Activated CD4-positive, alpha-beta memory T cell treated with anti-CD3 and anti-CD28 coated beads for 36 hours (primary cell): ENCODE data around the gene NKAIN2. TPM values are rescaled to one million over a fixed set of nuclear protein-coding genes. Genes with fewer than 3 reads are reported as not detected.
"Not testable (repeated sequence)": the region's sequence is repeated elsewhere in the genome, so short reads cannot be mapped to it uniquely, and the experiment has no call there.

Experiments used
- CTCF ChIA-PET: fragments of 350-600 bp; sonication (Branson Sonifier 250); formaldehyde crosslinking; loops from one replicate; lab custom pipeline; 2021; ENCODE audit warnings: antibody characterized with exemption, inconsistent platforms; lab: Charles Lee
- POLR2A ChIA-PET: fragments of 350-600 bp; sonication (Branson Sonifier 250); formaldehyde crosslinking; loops from one replicate; lab custom pipeline; 2021; ENCODE audit warnings: antibody characterized with exemption; lab: Charles Lee
- DNase-seq: peaks from one replicate; pipeline ENCODE4 v3.0.0-alpha.2; 2020
- H3K27ac Mint-ChIP-seq: one replicate; pipeline ENCODE4 v1.8.0; 2021; ENCODE audit warnings: mixed read lengths
- H3K27me3 Mint-ChIP-seq: one replicate; pipeline ENCODE4 v1.8.0; 2021; ENCODE audit warnings: mixed read lengths
- H3K36me3 Mint-ChIP-seq: one replicate; pipeline ENCODE4 v1.8.0; 2021; ENCODE audit warnings: mixed read lengths
- H3K4me1 Mint-ChIP-seq: one replicate; pipeline ENCODE4 v1.8.0; 2021; ENCODE audit warnings: low read depth, mixed read lengths
- H3K4me3 Mint-ChIP-seq: one replicate; pipeline ENCODE4 v1.8.0; 2021; ENCODE audit warnings: mild to moderate bottlenecking, mixed read lengths
- H3K9me3 Mint-ChIP-seq: one replicate; pipeline ENCODE4 v1.8.0; 2021; ENCODE audit warnings: mixed read lengths
- intact Hi-C: fragments of 100-400 bp; cut with micrococcal nuclease; formaldehyde crosslinking; loops from one replicate; pipeline ENCODE4 v1.15.1; 2023
- total RNA-seq, 2 experiments: library from RNA; stranded (reverse); gene quantifications; one replicate each; pipeline ENCODE4 v1.2.3, GENCODE V29; 2021

NKAIN2 gene
- total RNA-seq, 2 experiments from 2014 or later, result not detected

DNA sequence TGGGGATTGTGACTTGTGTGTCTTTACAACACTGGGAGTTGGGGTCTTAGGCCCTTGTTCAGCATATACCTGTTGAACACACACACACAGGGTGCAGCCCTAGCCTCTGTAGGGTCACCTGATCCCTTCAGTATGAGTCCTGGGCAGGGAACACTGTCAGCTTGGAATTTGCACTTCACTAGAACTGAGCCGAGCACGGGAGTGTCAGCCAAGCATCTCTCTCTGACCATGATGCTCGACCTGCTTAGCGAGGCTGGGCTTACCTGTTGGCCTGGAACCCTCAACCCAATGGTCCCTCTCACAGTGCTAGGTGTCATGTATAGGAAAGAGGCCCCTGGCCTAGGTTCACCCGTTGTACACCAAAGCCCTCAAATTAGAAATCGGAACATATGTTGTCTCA lies 96.1 kb downstream of the NKAIN2 start:
- H3K9me3 Mint-ChIP-seq, result peaks cover 2% of the 10 kb centered on the region
- no peak for DNase-seq
- H3K4me1 Mint-ChIP-seq, result no peaks in the 10 kb centered on the region
- H3K36me3 Mint-ChIP-seq, result no peaks in the 10 kb centered on the region
- H3K27me3 Mint-ChIP-seq, result no peaks in the 10 kb centered on the region
- ChIA-PET POLR2A (no interaction called here), CTCF (no interaction called here)
- no peak overlapping the region for H3K27ac Mint-ChIP-seq
- intact Hi-C loops, result no loop called here
- no peak overlapping the region for H3K4me3 Mint-ChIP-seq

GRCh38 chr6:123901436-123901835 lies 97.8 kb downstream of the NKAIN2 start:
- DNase-seq, result no peak
- CTCF ChIA-PET, result no interaction called here
- Mint-ChIP-seq H3K27ac (no peak overlapping the region), H3K4me3 (no peak overlapping the region), H3K9me3 (peaks cover 4% of the 10 kb centered on the region), H3K36me3 (no peaks in the 10 kb centered on the region), H3K4me1 (no peaks in the 10 kb centered on the region), H3K27me3 (no peaks in the 10 kb centered on the region)
- POLR2A ChIA-PET, result no interaction called here
- intact Hi-C loops, result no loop called here

GRCh38 chr6:123902738-123903313 lies 99.2 kb downstream of the NKAIN2 start:
- Mint-ChIP-seq H3K4me1 (no peaks in the 10 kb centered on the region), H3K4me3 (no peak overlapping the region), H3K9me3 (peaks cover 4% of the 10 kb centered on the region), H3K36me3 (no peaks in the 10 kb centered on the region), H3K27me3 (no peaks in the 10 kb centered on the region), H3K27ac (no peak overlapping the region)
- ChIA-PET POLR2A (no interaction called here), CTCF (no interaction called here)
- intact Hi-C loops, result no loop called here
- DNase-seq, result no peak

- CTCF ChIA-PET, result no interaction called here
- no peaks in the 10 kb centered on the region for H3K36me3 Mint-ChIP-seq
Measured at GRCh38 chr6:123904228-123904627, 100.6 kb downstream of the NKAIN2 start.

GRCh38 chr6:123908797-123909196 lies 105.1 kb downstream of the NKAIN2 start:
- H3K9me3 Mint-ChIP-seq, result peaks cover 2% of the 10 kb centered on the region
- H3K4me3 Mint-ChIP-seq, result no peak overlapping the region
- intact Hi-C loops, result no loop called here
- POLR2A ChIA-PET, result no interaction called here
- CTCF ChIA-PET, result interaction anchor here (0.7 kb wide), 1 partner anchor 106 kb away, joined by 3 read pairs; no protein-coding TSS in a partner anchor
- H3K4me1 Mint-ChIP-seq, result no peaks in the 10 kb centered on the region
- H3K27ac Mint-ChIP-seq, result no peak overlapping the region
- no peak for DNase-seq
- H3K27me3 Mint-ChIP-seq, result no peaks in the 10 kb centered on the region
- no peaks in the 10 kb centered on the region for H3K36me3 Mint-ChIP-seq

More at GRCh38 chr6:123904228-123904627, 100.6 kb downstream of the NKAIN2 start:
- no peak for DNase-seq
- POLR2A ChIA-PET, result no interaction called here
- Mint-ChIP-seq H3K4me1 (no peaks in the 10 kb centered on the region), H3K27me3 (no peaks in the 10 kb centered on the region), H3K4me3 (no peak overlapping the region), H3K27ac (no peak overlapping the region), H3K9me3 (peaks cover 4% of the 10 kb centered on the region)
- intact Hi-C loops, result no loop called here

GRCh38 chr6:123909989-123910388 lies 106.3 kb downstream of the NKAIN2 start:
- H3K4me1 Mint-ChIP-seq, result no peaks in the 10 kb centered on the region
- ChIA-PET POLR2A (no interaction called here), CTCF (no interaction called here)
- no peaks in the 10 kb centered on the region for H3K27me3 Mint-ChIP-seq
- DNase-seq, result no peak
- peaks cover 2% of the 10 kb centered on the region for H3K9me3 Mint-ChIP-seq
- H3K36me3 Mint-ChIP-seq, result no peaks in the 10 kb centered on the region
- no peak overlapping the region for H3K4me3 Mint-ChIP-seq
- no peak overlapping the region for H3K27ac Mint-ChIP-seq
- intact Hi-C loops, result no loop called here

- no peaks in the 10 kb centered on the region for H3K36me3 Mint-ChIP-seq
- H3K4me1 Mint-ChIP-seq, result no peaks in the 10 kb centered on the region
- H3K27me3 Mint-ChIP-seq, result no peaks in the 10 kb centered on the region
- DNase-seq, result no peak
- CTCF ChIA-PET, result interaction anchor here (0.6 kb wide), 1 partner anchor 127 kb away, joined by 3 read pairs; no protein-coding TSS in a partner anchor
- no peak overlapping the region for H3K4me3 Mint-ChIP-seq
- POLR2A ChIA-PET, result no interaction called here
- intact Hi-C loops, result no loop called here
- no peak overlapping the region for H3K27ac Mint-ChIP-seq
- no peaks in the 10 kb centered on the region for H3K9me3 Mint-ChIP-seq
Measured at GRCh38 chr6:123913863-123914262, 110.2 kb downstream of the NKAIN2 start.

- POLR2A ChIA-PET, CTCF ChIA-PET, H3K4me1 Mint-ChIP-seq, H3K9me3 Mint-ChIP-seq, H3K27ac Mint-ChIP-seq, H3K4me3 Mint-ChIP-seq, intact Hi-C loops, H3K36me3 Mint-ChIP-seq, DNase-seq, H3K27me3 Mint-ChIP-seq: not testable (repeated sequence)
Measured at GRCh38 chr6:123923379-123923778, 119.7 kb downstream of the NKAIN2 start.

- DNase-seq, result no peak
- POLR2A ChIA-PET, result no interaction called here
- Mint-ChIP-seq H3K36me3 (no peaks in the 10 kb centered on the region), H3K27me3 (no peaks in the 10 kb centered on the region), H3K4me1 (no peaks in the 10 kb centered on the region), H3K27ac (no peak overlapping the region), H3K9me3 (peaks cover 1% of the 10 kb centered on the region), H3K4me3 (no peak overlapping the region)
- intact Hi-C loops, result no loop called here
- CTCF ChIA-PET, result no interaction called here
Measured at GRCh38 chr6:123925350-123925749, 121.7 kb downstream of the NKAIN2 start.

DNA sequence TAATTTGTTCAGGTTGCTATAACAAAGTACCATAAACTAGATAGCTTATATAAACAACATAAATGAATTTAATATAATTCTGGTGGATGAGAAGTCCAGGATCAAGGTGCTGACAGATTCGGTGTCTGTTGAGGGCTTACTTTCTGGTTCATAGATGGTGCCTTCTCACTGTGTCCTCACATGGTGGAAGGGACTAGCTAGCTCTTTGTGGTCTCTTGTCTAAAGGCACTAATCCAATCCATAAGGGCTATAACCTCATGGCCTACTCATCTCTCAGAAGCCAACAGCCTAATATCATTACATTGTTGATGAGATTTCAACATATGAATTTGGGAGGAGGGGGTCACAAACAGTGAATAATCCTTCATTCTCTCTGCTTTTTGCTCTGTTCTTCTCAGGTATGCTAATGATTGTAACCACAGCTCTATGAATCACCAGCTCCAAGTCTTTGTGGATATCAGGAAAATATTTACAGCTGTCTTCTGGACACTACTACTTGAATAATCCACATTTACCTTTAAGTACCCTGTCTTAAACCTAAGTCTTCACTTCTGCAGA lies 122.3 kb downstream of the NKAIN2 start:
- Mint-ChIP-seq H3K27me3 (no peaks in the 10 kb centered on the region), H3K36me3 (no peaks in the 10 kb centered on the region), H3K27ac (no peak overlapping the region), H3K9me3 (peaks cover 1% of the 10 kb centered on the region), H3K4me1 (no peaks in the 10 kb centered on the region), H3K4me3 (no peak overlapping the region)
- POLR2A ChIA-PET, result no interaction called here
- intact Hi-C loops, result no loop called here
- CTCF ChIA-PET, result no interaction called here
- no peak for DNase-seq

- Mint-ChIP-seq H3K9me3 (peaks cover 1% of the 10 kb centered on the region), H3K4me1 (no peaks in the 10 kb centered on the region), H3K4me3 (no peak overlapping the region), H3K27me3 (no peaks in the 10 kb centered on the region), H3K36me3 (no peaks in the 10 kb centered on the region), H3K27ac (no peak overlapping the region)
- intact Hi-C loops, result no loop called here
- DNase-seq, result no peak
- ChIA-PET POLR2A (no interaction called here), CTCF (no interaction called here)
Measured at GRCh38 chr6:123928529-123928928, 124.9 kb downstream of the NKAIN2 start.

DNA sequence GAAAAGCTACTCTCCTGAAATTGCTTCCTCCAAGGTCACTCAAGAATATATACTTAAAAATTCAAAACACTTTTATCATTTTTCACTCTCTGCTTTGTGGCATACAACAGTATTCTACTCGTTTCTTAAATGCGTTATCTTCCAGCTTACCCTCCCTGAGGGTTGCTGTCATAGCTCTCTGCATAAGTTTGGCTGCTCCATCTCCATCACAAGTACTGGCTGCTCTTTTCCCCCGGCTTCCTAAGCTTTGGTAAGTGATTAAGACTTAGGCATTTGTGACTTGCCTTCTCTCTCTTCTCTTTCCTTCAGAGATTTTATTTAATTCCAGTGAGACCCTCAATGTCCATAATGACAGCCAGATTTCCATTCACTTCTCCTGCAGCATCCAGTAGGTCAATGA lies 128.3 kb downstream of the NKAIN2 start:
- no peaks in the 10 kb centered on the region for H3K27me3 Mint-ChIP-seq
- peaks cover 1% of the 10 kb centered on the region for H3K9me3 Mint-ChIP-seq
- intact Hi-C loops, result no loop called here
- H3K4me3 Mint-ChIP-seq, result no peak overlapping the region
- CTCF ChIA-PET, result no interaction called here
- no peaks in the 10 kb centered on the region for H3K4me1 Mint-ChIP-seq
- POLR2A ChIA-PET, result no interaction called here
- no peak overlapping the region for H3K27ac Mint-ChIP-seq
- DNase-seq, result no peak
- H3K36me3 Mint-ChIP-seq, result no peaks in the 10 kb centered on the region

GRCh38 chr6:123940551-123940950 lies 136.9 kb downstream of the NKAIN2 start:
- POLR2A ChIA-PET, result no interaction called here
- no peaks in the 10 kb centered on the region for H3K9me3 Mint-ChIP-seq
- no peaks in the 10 kb centered on the region for H3K27me3 Mint-ChIP-seq
- no peaks in the 10 kb centered on the region for H3K36me3 Mint-ChIP-seq
- DNase-seq, result no peak
- CTCF ChIA-PET, result no interaction called here
- H3K4me1 Mint-ChIP-seq, result no peaks in the 10 kb centered on the region
- H3K27ac Mint-ChIP-seq, result no peak overlapping the region
- intact Hi-C loops, result no loop called here
- no peak overlapping the region for H3K4me3 Mint-ChIP-seq
